ENCODE results near the gene TBCC.

DNA sequence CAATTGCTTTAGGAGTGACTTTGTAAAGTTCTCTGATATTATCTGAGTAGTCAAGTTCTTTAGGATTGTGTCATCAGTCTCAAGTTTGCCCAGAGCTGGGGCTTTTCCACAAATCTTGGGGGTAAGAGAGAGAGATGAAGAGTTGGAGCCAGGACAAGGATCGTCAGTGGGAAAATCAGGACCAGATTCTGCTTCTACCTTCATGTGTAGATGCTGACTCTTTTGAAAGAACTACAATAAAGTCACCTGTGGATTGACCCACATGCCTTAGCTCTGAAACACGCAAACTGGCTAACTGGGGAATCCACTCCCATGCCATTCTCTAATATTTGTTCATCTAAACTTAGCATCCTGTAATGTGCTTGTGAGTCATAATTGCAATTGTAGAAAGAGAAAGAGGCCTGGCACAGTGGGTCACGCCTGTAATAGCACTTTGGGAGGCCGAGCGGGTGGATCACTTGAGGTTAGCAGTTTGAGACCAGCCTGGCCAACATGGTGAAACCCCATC is 20.3 kb upstream of the TBCC start:
- TF ChIP-seq, protein P1, sequence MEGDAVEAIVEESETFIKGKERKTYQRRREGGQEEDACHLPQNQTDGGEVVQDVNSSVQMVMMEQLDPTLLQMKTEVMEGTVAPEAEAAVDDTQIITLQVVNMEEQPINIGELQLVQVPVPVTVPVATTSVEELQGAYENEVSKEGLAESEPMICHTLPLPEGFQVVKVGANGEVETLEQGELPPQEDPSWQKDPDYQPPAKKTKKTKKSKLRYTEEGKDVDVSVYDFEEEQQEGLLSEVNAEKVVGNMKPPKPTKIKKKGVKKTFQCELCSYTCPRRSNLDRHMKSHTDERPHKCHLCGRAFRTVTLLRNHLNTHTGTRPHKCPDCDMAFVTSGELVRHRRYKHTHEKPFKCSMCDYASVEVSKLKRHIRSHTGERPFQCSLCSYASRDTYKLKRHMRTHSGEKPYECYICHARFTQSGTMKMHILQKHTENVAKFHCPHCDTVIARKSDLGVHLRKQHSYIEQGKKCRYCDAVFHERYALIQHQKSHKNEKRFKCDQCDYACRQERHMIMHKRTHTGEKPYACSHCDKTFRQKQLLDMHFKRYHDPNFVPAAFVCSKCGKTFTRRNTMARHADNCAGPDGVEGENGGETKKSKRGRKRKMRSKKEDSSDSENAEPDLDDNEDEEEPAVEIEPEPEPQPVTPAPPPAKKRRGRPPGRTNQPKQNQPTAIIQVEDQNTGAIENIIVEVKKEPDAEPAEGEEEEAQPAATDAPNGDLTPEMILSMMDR (IDR thresholded peaks at IDR 0.05; ENCODE audit: insufficient read depth, low read length, poor library complexity, severe bottlenecking) = no peak
- no peak for TF ChIP-seq EZH2phosphoT487 (conservative IDR thresholded peaks at IDR 0.05; ENCODE audit: low read length)

All from SU-DHL-6 (cell line).